ENCODE data around the gene SLC5A10.

The SLC5A10 gene

GRCh38 chr17:18981642-18982424 lies 29.9 kb downstream of the SLC5A10 start:
- Histone ChIP-seq H2AFZ (ENCODE audit: low read length) (no peak overlapping the region), H3K4me3 (ENCODE audit: low read length) (no peak overlapping the region), H3K4me2 (ENCODE audit: low read depth, low read length) (no peak overlapping the region), H3K27ac (ENCODE audit: low read length) (no peak overlapping the region), H3K36me3 (replicated peaks; ENCODE audit: insufficient read depth, low read length) (no peaks in the 10 kb centered on the region), H3K9me3 (replicated peaks; ENCODE audit: insufficient read depth, low read length) (no peaks in the 10 kb centered on the region), H3K4me1 (ENCODE audit: low read length) (no peaks in the 10 kb centered on the region), H3F3A (ENCODE audit: insufficient read depth, low read length) (no peaks in the 10 kb centered on the region), H3K27me3 (replicated peaks; ENCODE audit: insufficient read depth, low read length) (no peaks in the 10 kb centered on the region), H3K9me2 (replicated peaks; ENCODE audit: insufficient read depth, low read length) (no peaks in the 10 kb centered on the region), H3K9ac (ENCODE audit: low read length) (no peak overlapping the region), H3K79me2 (ENCODE audit: low read length) (no peaks in the 10 kb centered on the region), H4K20me1 (ENCODE audit: insufficient read depth, low read length) (no peaks in the 10 kb centered on the region)
- TF ChIP-seq EZH2phosphoT487 (IDR thresholded peaks at IDR 0.05; ENCODE audit: low read length) (no peak), CTCF (IDR thresholded peaks at IDR 0.05; ENCODE audit: low read length) (no peak), EZH2 (optimal IDR thresholded peaks at IDR 0.05; ENCODE audit: low read depth, low read length) (no peak)
- DNase-seq: no peak

- no peak overlapping the region for H2AFZ ChIP-seq (ENCODE audit: low read length)
- H4K20me1 ChIP-seq (ENCODE audit: insufficient read depth, low read length): no peaks in the 10 kb centered on the region
- no peaks in the 10 kb centered on the region for H3K4me1 ChIP-seq (ENCODE audit: low read length)
- no peaks in the 10 kb centered on the region for H3K9me2 ChIP-seq (replicated peaks; ENCODE audit: insufficient read depth, low read length)
- H3K27ac ChIP-seq (ENCODE audit: low read length): no peak overlapping the region
- no peak for DNase-seq
- TF ChIP-seq CTCF (IDR thresholded peaks at IDR 0.05; ENCODE audit: low read length): no peak
- no peak for TF ChIP-seq EZH2 (optimal IDR thresholded peaks at IDR 0.05; ENCODE audit: low read depth, low read length)
- TF ChIP-seq EZH2phosphoT487 (IDR thresholded peaks at IDR 0.05; ENCODE audit: low read length): no peak
- no peaks in the 10 kb centered on the region for H3K36me3 ChIP-seq (replicated peaks; ENCODE audit: insufficient read depth, low read length)
- H3K79me2 ChIP-seq (ENCODE audit: low read length): no peaks in the 10 kb centered on the region
- no peak overlapping the region for H3K9ac ChIP-seq (ENCODE audit: low read length)
- H3K4me2 ChIP-seq (ENCODE audit: low read depth, low read length): no peak overlapping the region
- H3K4me3 ChIP-seq (ENCODE audit: low read length): no peak overlapping the region
- no peaks in the 10 kb centered on the region for H3K9me3 ChIP-seq (replicated peaks; ENCODE audit: insufficient read depth, low read length)
- no peaks in the 10 kb centered on the region for H3F3A ChIP-seq (ENCODE audit: insufficient read depth, low read length)
- no peaks in the 10 kb centered on the region for H3K27me3 ChIP-seq (replicated peaks; ENCODE audit: insufficient read depth, low read length)
Measured at GRCh38 chr17:18984273-18985114, 32.5 kb downstream of the SLC5A10 start.

- no peaks in the 10 kb centered on the region for H3K36me3 ChIP-seq (replicated peaks; ENCODE audit: insufficient read depth, low read length)
- H3K9me3 ChIP-seq (replicated peaks; ENCODE audit: insufficient read depth, low read length): no peaks in the 10 kb centered on the region
- H3K79me2 ChIP-seq (ENCODE audit: low read length): peaks cover 7% of the 10 kb centered on the region; the same call in 1 of the 2 replicates
- H3K4me2 ChIP-seq (ENCODE audit: low read depth, low read length): no peak overlapping the region
- H3K9me2 ChIP-seq (replicated peaks; ENCODE audit: insufficient read depth, low read length): no peaks in the 10 kb centered on the region
- no peak for TF ChIP-seq EZH2 (optimal IDR thresholded peaks at IDR 0.05; ENCODE audit: low read depth, low read length)
- TF ChIP-seq CTCF (IDR thresholded peaks at IDR 0.05; ENCODE audit: low read length): no peak
- no peak for TF ChIP-seq EZH2phosphoT487 (IDR thresholded peaks at IDR 0.05; ENCODE audit: low read length)
- no peak overlapping the region for H3K4me3 ChIP-seq (ENCODE audit: low read length)
- H3K4me1 ChIP-seq (ENCODE audit: low read length): no peaks in the 10 kb centered on the region
- no peak for DNase-seq
- H3K27me3 ChIP-seq (replicated peaks; ENCODE audit: insufficient read depth, low read length): no peaks in the 10 kb centered on the region
- no peak overlapping the region for H3K27ac ChIP-seq (ENCODE audit: low read length)
- H3F3A ChIP-seq (ENCODE audit: insufficient read depth, low read length): no peaks in the 10 kb centered on the region
- H4K20me1 ChIP-seq (ENCODE audit: insufficient read depth, low read length): no peaks in the 10 kb centered on the region
- H2AFZ ChIP-seq (ENCODE audit: low read length): no peak overlapping the region
- H3K9ac ChIP-seq (ENCODE audit: low read length): no peak overlapping the region
Measured at GRCh38 chr17:18985475-18985874, 33.5 kb downstream of the SLC5A10 start.
